Transverse colon (tissue), 4 donors: ENCODE results near the gene ASB5. TPM values are rescaled to one million over a fixed set of nuclear protein-coding genes. Genes with fewer than 3 reads are reported as not detected.

Experiments
- DNase-seq: peaks from one replicate; pipeline ENCODE4 v3.0.0-alpha.2; 2019
- H3K27ac ChIP-seq, 4 donors: fragments of 200-600 bp; sonication (generic); 2 replicates each; pipeline ENCODE4 v1.5.1; 2016 to 2018; ENCODE audit warnings: inconsistent platforms in 4 of 4
- H3K27me3 ChIP-seq: fragments of 200-600 bp; sonication (generic); 2 replicates; pipeline ENCODE4 v1.5.1; 2017; ENCODE audit warnings: inconsistent platforms
- H3K36me3 ChIP-seq, 4 donors: fragments of 200-600 bp; sonication (generic); 2 replicates each; pipeline ENCODE4 v1.5.1; 2017 to 2019; ENCODE audit warnings: inconsistent platforms in 4 of 4
- H3K4me1 ChIP-seq, 4 donors: fragments of 200-600 bp; sonication (generic); 2 replicates each; pipeline ENCODE4 v1.5.1; 2017 to 2020; ENCODE audit warnings: inconsistent platforms in 4 of 4
- H3K4me3 ChIP-seq, 4 donors: fragments of 200-600 bp; sonication (generic); 1 replicate in 1 of 4; 2 replicates in 3 of 4; pipeline versions ENCODE4 v1.5.1 to v1.6.1; 2017 to 2019; ENCODE audit warnings: inconsistent platforms in 4 of 4
- H3K9me3 ChIP-seq, 2 donors: fragments of 200-600 bp; sonication (generic); 2 replicates each; pipeline ENCODE4 v1.5.1; 2017 to 2019; ENCODE audit warnings: inconsistent platforms in 2 of 2
- EP300 ChIP-seq: sonication (generic); formaldehyde crosslinking; IDR thresholded peaks from one replicate; pipeline ENCODE4 v1.6.1; 2017; ENCODE audit warnings: antibody characterized with exemption, low read depth
- POLR2A ChIP-seq: fragments of 450-650 bp; IDR thresholded peaks from one replicate; pipeline ENCODE4 v1.6.1; 2016; ENCODE audit warnings: antibody characterized with exemption, mild to moderate bottlenecking, moderate library complexity
- POLR2AphosphoS5 ChIP-seq, 3 donors: sonication (generic); formaldehyde crosslinking; IDR thresholded peaks; one replicate each; pipeline ENCODE4 v1.6.1; 2016; ENCODE audit warnings: antibody characterized with exemption in 3 of 3
- WGBS, 2 donors: methylation state at CpG; one replicate each; pipeline ENCODE4 v1.1.5; 2018; ENCODE audit warnings: low coverage in 1 of 2; 5-methylcytosine and 5-hydroxymethylcytosine counted together
- in situ Hi-C, 4 donors: fragments of 200-750 bp; cut with MboI; loops; one replicate each; pipeline versions ENCODE4 v1.15.0 to v1.15.1; 2017; ENCODE audit warnings: low sequenced_read_pairs in 3 of 4, low pct_ligation_motif_present in 1 of 4, low pct_unique_long_range_greater_than_20kb in 1 of 4
- intact Hi-C: fragments of 100-400 bp; cut with DNase I; formaldehyde crosslinking; loops from one replicate; pipeline ENCODE4 v1.15.1; 2023; ENCODE audit warnings: low total_unique reads
- total RNA-seq, 4 donors: library from RNA; depleted of rRNA; stranded (reverse); fragments of >200 nt; gene quantifications; one replicate each; pipeline ENCODE4 v1.1.0, GENCODE V29; 2016
- TF ChIP-seq, protein P1 (sequence below), 5 experiments: fragments of 200-600 bp in 3 of 5; fragments of 450-650 bp in 2 of 5; sonication (generic) in 3 of 5; IDR thresholded peaks; 1 replicate in 2 of 5; 2 replicates in 3 of 5; pipeline ENCODE4 v1.5.1; 2016 to 2017; ENCODE audit warnings: antibody characterized with exemption in 5 of 5, inconsistent platforms in 3 of 5, mild to moderate bottlenecking in 2 of 5, moderate library complexity in 1 of 5

ASB5 gene
- total RNA-seq, 4 donors from 2014 or later: 1.4 to 3.8 (median 1.8) TPM; not detected in 1

DNA sequence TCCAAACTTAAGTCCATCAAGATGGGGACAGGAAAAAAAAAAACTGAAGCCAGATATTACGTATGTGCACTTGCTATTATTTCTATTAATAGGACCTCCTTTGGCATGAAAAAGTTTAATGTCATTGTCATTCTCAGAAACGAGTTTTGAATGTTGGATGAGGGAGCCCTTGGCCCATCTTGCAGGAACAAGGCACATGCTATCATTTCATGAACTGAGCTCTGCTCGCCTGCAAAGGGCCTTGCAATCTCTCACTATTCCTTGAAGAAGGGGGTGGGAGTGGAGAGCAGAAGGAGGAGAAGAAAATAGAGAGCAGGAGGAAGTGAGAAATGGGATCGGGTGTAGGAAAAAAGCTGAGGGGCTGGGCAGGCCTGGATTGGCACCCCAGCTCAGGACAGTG, 39.4 kb downstream of the ASB5 start:
- Histone ChIP-seq H3K27ac (peak overlapping the region in 2 of 4 donors; percentile 27 to 28), H3K4me1 (peaks cover 0 to 4% (median 0%) of the 10 kb centered on the region in 4 donors), H3K9me3 (no peaks in the 10 kb centered on the region), H3K36me3 (no peaks in the 10 kb centered on the region), H3K4me3 (no peak overlapping the region), H3K27me3 (no peaks in the 10 kb centered on the region)
- TF ChIP-seq POLR2AphosphoS5 (IDR thresholded peaks at IDR 0.05) (no peak), POLR2A (no peak), EP300 (no peak)
- TF ChIP-seq, protein P1, sequence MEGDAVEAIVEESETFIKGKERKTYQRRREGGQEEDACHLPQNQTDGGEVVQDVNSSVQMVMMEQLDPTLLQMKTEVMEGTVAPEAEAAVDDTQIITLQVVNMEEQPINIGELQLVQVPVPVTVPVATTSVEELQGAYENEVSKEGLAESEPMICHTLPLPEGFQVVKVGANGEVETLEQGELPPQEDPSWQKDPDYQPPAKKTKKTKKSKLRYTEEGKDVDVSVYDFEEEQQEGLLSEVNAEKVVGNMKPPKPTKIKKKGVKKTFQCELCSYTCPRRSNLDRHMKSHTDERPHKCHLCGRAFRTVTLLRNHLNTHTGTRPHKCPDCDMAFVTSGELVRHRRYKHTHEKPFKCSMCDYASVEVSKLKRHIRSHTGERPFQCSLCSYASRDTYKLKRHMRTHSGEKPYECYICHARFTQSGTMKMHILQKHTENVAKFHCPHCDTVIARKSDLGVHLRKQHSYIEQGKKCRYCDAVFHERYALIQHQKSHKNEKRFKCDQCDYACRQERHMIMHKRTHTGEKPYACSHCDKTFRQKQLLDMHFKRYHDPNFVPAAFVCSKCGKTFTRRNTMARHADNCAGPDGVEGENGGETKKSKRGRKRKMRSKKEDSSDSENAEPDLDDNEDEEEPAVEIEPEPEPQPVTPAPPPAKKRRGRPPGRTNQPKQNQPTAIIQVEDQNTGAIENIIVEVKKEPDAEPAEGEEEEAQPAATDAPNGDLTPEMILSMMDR (IDR thresholded peaks at IDR 0.05): no peak
- 56 to 57% methylated on average over 3 to 4 of the region's 4 CpGs for WGBS, 2 donors
- intact Hi-C loops (no loop called here), in situ Hi-C loops (no loop called here)
- DNase-seq: no peak

DNA sequence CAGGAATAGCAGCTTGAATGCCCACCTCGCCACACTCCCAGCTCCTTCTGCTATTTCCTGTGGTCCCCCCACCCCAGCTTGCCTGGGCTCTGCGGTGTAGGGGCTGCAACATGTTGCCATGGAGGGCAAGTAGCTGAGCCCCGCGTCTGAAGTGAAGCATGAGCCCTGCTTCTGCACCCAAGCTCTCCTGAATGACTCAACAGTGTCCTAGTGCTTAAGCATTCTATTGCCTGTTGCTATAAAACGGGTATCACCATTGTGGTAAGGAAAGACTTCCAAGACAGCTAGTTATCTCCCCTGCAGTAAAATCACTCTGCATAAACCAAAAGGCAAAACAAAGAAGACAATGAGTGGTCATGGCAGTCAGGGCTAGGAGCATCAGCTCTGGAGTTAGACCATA, 42.3 kb downstream of the ASB5 start:
- intact Hi-C loops: no loop called here
- in situ Hi-C loops: no loop called here
- TF ChIP-seq EP300: no peak
- TF ChIP-seq, protein P1 (IDR thresholded peaks at IDR 0.05): no peak
- TF ChIP-seq POLR2AphosphoS5 (IDR thresholded peaks at IDR 0.05): no peak
- no peak for TF ChIP-seq POLR2A
- WGBS, 2 donors: 61 to 84% methylated on average over 2 to 5 of the region's 5 CpGs
- Histone ChIP-seq H3K9me3 (no peaks in the 10 kb centered on the region), H3K4me1 (peaks cover 0 to 4% (median 0%) of the 10 kb centered on the region in 4 donors), H3K27me3 (no peaks in the 10 kb centered on the region), H3K4me3 (no peak overlapping the region), H3K36me3 (no peaks in the 10 kb centered on the region), H3K27ac (no peak overlapping the region)
- no peak for DNase-seq

DNA sequence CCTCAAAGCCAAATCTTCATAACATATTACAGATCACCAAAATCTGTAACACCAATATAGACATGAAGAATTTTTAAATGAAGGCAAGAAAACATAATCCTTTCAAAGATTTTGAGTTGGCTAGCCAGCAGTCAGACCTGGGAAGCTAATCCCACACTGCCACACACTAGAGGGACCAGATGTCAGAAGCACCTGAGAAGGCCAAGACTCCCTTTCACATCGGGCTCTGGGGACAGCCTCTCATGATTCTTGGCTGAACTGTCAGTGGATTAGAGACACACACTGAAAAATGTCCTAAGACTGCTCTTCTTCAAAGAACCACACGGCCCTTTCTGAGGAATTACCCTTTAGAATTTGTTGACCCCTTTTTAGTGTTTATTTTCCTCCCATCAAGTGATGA, 45.5 kb downstream of the ASB5 start:
- Histone ChIP-seq H3K4me3 (no peak overlapping the region), H3K36me3 (no peaks in the 10 kb centered on the region), H3K9me3 (no peaks in the 10 kb centered on the region), H3K27ac (no peak overlapping the region), H3K4me1 (no peaks in the 10 kb centered on the region), H3K27me3 (no peaks in the 10 kb centered on the region)
- WGBS, 2 donors: 74% methylated on average over 2 of the region's 2 CpGs; no CpG with 5 or more reads in 1 of the 2 donors
- no peak for DNase-seq
- intact Hi-C loops: no loop called here
- in situ Hi-C loops: no loop called here
- TF ChIP-seq EP300: no peak
- TF ChIP-seq, protein P1 (IDR thresholded peaks at IDR 0.05): no peak
- TF ChIP-seq POLR2A: no peak
- TF ChIP-seq POLR2AphosphoS5 (IDR thresholded peaks at IDR 0.05): no peak

DNA sequence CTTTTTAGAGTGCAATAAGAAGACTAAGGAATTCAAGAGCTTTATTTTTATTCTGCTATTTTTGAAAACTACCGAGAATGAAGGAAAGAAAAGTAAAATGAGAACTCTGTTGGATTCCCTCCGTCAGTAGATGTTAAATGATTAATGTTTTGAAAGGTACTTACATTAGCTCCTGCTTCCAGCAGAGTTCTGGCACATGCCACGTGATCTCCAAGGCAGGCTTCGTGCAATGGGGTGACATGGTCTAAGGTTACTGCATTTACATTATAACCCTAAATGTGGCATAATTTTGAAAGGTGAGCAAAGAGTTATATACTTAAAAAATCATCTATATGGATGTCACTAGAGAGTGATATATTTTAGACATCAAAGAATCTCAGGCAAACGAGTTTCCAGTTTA, 46.9 kb downstream of the ASB5 start:
- WGBS, 2 donors: 70 to 71% methylated on average over 4 to 5 of the region's 5 CpGs

More for the DNA sequence above, 46.9 kb downstream of the ASB5 start:
- Histone ChIP-seq H3K27me3 (no peaks in the 10 kb centered on the region), H3K4me1 (no peaks in the 10 kb centered on the region), H3K9me3 (no peaks in the 10 kb centered on the region), H3K27ac (no peak overlapping the region), H3K4me3 (no peak overlapping the region), H3K36me3 (no peaks in the 10 kb centered on the region)
- intact Hi-C loops (no loop called here), in situ Hi-C loops (no loop called here)
- DNase-seq: no peak
- TF ChIP-seq POLR2A (no peak), EP300 (no peak), POLR2AphosphoS5 (IDR thresholded peaks at IDR 0.05) (no peak)
- TF ChIP-seq, protein P1 (IDR thresholded peaks at IDR 0.05): no peak
